HUES48 (cell line): ENCODE results near the gene ADCY10.

Experiments used
- H3K27ac ChIP-seq: one replicate; pipeline ENCODE4 v1.7.0; 2013; ENCODE audit warnings: low read depth, low read length, inconsistent platforms
- H3K27me3 ChIP-seq: 2 replicates; pipeline ENCODE4 v1.6.1; 2013; ENCODE audit warnings: mild to moderate bottlenecking, low read length; ENCODE audit not compliant: control insufficient read depth, insufficient read depth
- H3K36me3 ChIP-seq: 2 replicates; pipeline ENCODE4 v1.6.1; 2013; ENCODE audit warnings: low read length; ENCODE audit not compliant: control insufficient read depth, insufficient read depth
- H3K4me1 ChIP-seq: 2 replicates; pipeline ENCODE4 v1.6.1; 2013; ENCODE audit warnings: mild to moderate bottlenecking, low read length; ENCODE audit not compliant: control insufficient read depth, insufficient read depth
- H3K4me3 ChIP-seq: 2 replicates; pipeline ENCODE4 v1.5.1; 2013; ENCODE audit warnings: mild to moderate bottlenecking, low read depth, low read length
- H3K9ac ChIP-seq: 2 replicates; pipeline ENCODE4 v1.6.1; 2013; ENCODE audit warnings: mild to moderate bottlenecking, low read depth, low read length, moderate library complexity
- H3K9me3 ChIP-seq: 2 replicates; pipeline ENCODE4 v1.6.1; 2013; ENCODE audit warnings: low read length; ENCODE audit not compliant: control insufficient read depth, insufficient read depth

Gene ADCY10

GRCh38 chr1:167913895-167914496 lies at the start of gene ADCY10:
Gene ADCY10, minus strand, starts transcription at chr1:167914134. Its CDS starts 8,994 bp downstream, at chr1:167905140.
- H3K9ac ChIP-seq, result no peak within 1 kb of the TSS
- no peaks in the 10 kb centered on the region for H3K27me3 ChIP-seq
- H3K4me1 ChIP-seq, result peaks cover 24% of the 10 kb centered on the region
- no peak within 1 kb of the TSS for H3K4me3 ChIP-seq
- peaks cover 15% of the 10 kb centered on the region for H3K9me3 ChIP-seq
- no peaks in the 10 kb centered on the region for H3K36me3 ChIP-seq
- no peak within 1 kb of the TSS for H3K27ac ChIP-seq

GRCh38 chr1:167957710-167958109 lies 43.8 kb upstream of the ADCY10 start:
- Histone ChIP-seq H3K36me3 (peaks cover 7% of the 10 kb centered on the region), H3K9me3 (no peaks in the 10 kb centered on the region), H3K4me3 (no peak overlapping the region), H3K27ac (no peak overlapping the region), H3K27me3 (no peaks in the 10 kb centered on the region), H3K4me1 (no peaks in the 10 kb centered on the region), H3K9ac (no peak overlapping the region)

- H3K36me3 ChIP-seq, result peaks cover 9% of the 10 kb centered on the region
Observed at GRCh38 chr1:167955915-167956314, 42.0 kb upstream of the ADCY10 start.

GRCh38 chr1:167950569-167950968 lies 36.6 kb upstream of the ADCY10 start:
- Histone ChIP-seq H3K4me3 (no peak overlapping the region), H3K9ac (no peak overlapping the region), H3K27me3 (no peaks in the 10 kb centered on the region), H3K9me3 (no peaks in the 10 kb centered on the region), H3K27ac (no peak overlapping the region), H3K36me3 (peaks cover 9% of the 10 kb centered on the region), H3K4me1 (peaks cover 11% of the 10 kb centered on the region)

More at GRCh38 chr1:167955915-167956314, 42.0 kb upstream of the ADCY10 start:
- Histone ChIP-seq H3K27ac (no peak overlapping the region), H3K9ac (no peak overlapping the region), H3K4me1 (no peaks in the 10 kb centered on the region), H3K4me3 (no peak overlapping the region), H3K27me3 (no peaks in the 10 kb centered on the region), H3K9me3 (no peaks in the 10 kb centered on the region)

- Histone ChIP-seq H3K9me3 (no peaks in the 10 kb centered on the region), H3K36me3 (peaks cover 9% of the 10 kb centered on the region), H3K9ac (no peak overlapping the region), H3K4me3 (no peak overlapping the region), H3K4me1 (peaks cover 11% of the 10 kb centered on the region), H3K27ac (no peak overlapping the region), H3K27me3 (no peaks in the 10 kb centered on the region)
Observed at GRCh38 chr1:167949785-167950184, 35.9 kb upstream of the ADCY10 start.

GRCh38 chr1:167947733-167948132 lies 33.8 kb upstream of the ADCY10 start:
- Histone ChIP-seq H3K4me1 (peaks cover 11% of the 10 kb centered on the region), H3K9ac (no peak overlapping the region), H3K27ac (no peak overlapping the region), H3K9me3 (no peaks in the 10 kb centered on the region), H3K27me3 (no peaks in the 10 kb centered on the region), H3K36me3 (peaks cover 5% of the 10 kb centered on the region), H3K4me3 (peak overlapping the region; percentile 2; the same call in 1 of the 2 replicates)

GRCh38 chr1:167943541-167943940 lies 29.6 kb upstream of the ADCY10 start:
- Histone ChIP-seq H3K9ac (no peak overlapping the region), H3K4me1 (peaks cover 17% of the 10 kb centered on the region), H3K27me3 (no peaks in the 10 kb centered on the region), H3K36me3 (no peaks in the 10 kb centered on the region), H3K4me3 (no peak overlapping the region), H3K27ac (no peak overlapping the region), H3K9me3 (no peaks in the 10 kb centered on the region)

- no peaks in the 10 kb centered on the region for H3K27me3 ChIP-seq
- H3K36me3 ChIP-seq, result no peaks in the 10 kb centered on the region
- no peak overlapping the region for H3K27ac ChIP-seq
- no peak overlapping the region for H3K4me3 ChIP-seq
- peaks cover 12% of the 10 kb centered on the region for H3K4me1 ChIP-seq
- no peak overlapping the region for H3K9ac ChIP-seq
- H3K9me3 ChIP-seq, result no peaks in the 10 kb centered on the region
Observed at GRCh38 chr1:167940264-167940663, 26.3 kb upstream of the ADCY10 start.

- peak overlapping the region; percentile 98 for H3K27ac ChIP-seq
Observed at GRCh38 chr1:167938080-167938636, 24.2 kb upstream of the ADCY10 start.

GRCh38 chr1:167937709-167938010 lies 23.7 kb upstream of the ADCY10 start:
- Histone ChIP-seq H3K36me3 (no peaks in the 10 kb centered on the region), H3K4me3 (peak overlapping the region; percentile 96), H3K9me3 (no peaks in the 10 kb centered on the region), H3K27ac (peak overlapping the region; percentile 98), H3K27me3 (no peaks in the 10 kb centered on the region), H3K4me1 (peaks cover 23% of the 10 kb centered on the region), H3K9ac (peak overlapping the region; percentile 92)

More at GRCh38 chr1:167938080-167938636, 24.2 kb upstream of the ADCY10 start:
- Histone ChIP-seq H3K4me3 (peak overlapping the region; percentile 96), H3K27me3 (no peaks in the 10 kb centered on the region), H3K9me3 (no peaks in the 10 kb centered on the region), H3K9ac (peak overlapping the region; percentile 92; the same call in 1 of the 2 replicates), H3K36me3 (no peaks in the 10 kb centered on the region), H3K4me1 (peaks cover 23% of the 10 kb centered on the region)

- Histone ChIP-seq H3K4me3 (peak within 1 kb of the TSS; percentile 96), H3K9me3 (no peaks in the 10 kb centered on the region), H3K9ac (peak within 1 kb of the TSS; percentile 99), H3K27ac (peak within 1 kb of the TSS; percentile 98), H3K27me3 (no peaks in the 10 kb centered on the region), H3K4me1 (peaks cover 23% of the 10 kb centered on the region), H3K36me3 (no peaks in the 10 kb centered on the region)
Observed at GRCh38 chr1:167936930-167937708, 23.2 kb upstream of the ADCY10 start, which contains the start of gene MPC2. Gene MPC2, minus strand, starts transcription at chr1:167937072. Its CDS starts 1,231 bp downstream, at chr1:167935841.
